Kidney epithelial cell (primary cell): ENCODE measurements around the gene ZAR1L. TPM values are rescaled to one million over a fixed set of nuclear protein-coding genes. Genes with fewer than 3 reads are reported as not detected.

ENCODE experiments used
- DNase-seq: peaks from one replicate; pipeline ENCODE4 v3.0.0-alpha.2; 2010; ENCODE audit warnings: low read depth
- H3K27me3 ChIP-seq: 2 replicates; pipeline ENCODE4 v1.6.0; 2011; ENCODE audit warnings: low read length; ENCODE audit not compliant: control insufficient read depth, insufficient read depth
- H3K36me3 ChIP-seq: 2 replicates; pipeline ENCODE4 v1.5.1; 2011; ENCODE audit warnings: low read length; ENCODE audit not compliant: control insufficient read depth, insufficient read depth
- H3K4me3 ChIP-seq: 2 replicates; pipeline ENCODE4 v1.5.1; 2011; ENCODE audit warnings: low read depth, mild to moderate bottlenecking, control low read depth, low read length
- total RNA-seq: library from RNA; depleted of rRNA; stranded (reverse); fragments of >200 nt; gene quantifications from 2 replicates; pipeline ENCODE4 v1.2.3, GENCODE V29; 2015
- TF ChIP-seq, protein P1 (sequence below): IDR thresholded peaks from 2 replicates; pipeline ENCODE4 v1.5.1; 2011; ENCODE audit warnings: mild to moderate bottlenecking, moderate library complexity, low read length, control low read depth, inconsistent platforms; ENCODE audit not compliant: insufficient read depth, poor library complexity, severe bottlenecking

Gene ZAR1L
- total RNA-seq, 1 donor from 2014 or later: not detected

DNA sequence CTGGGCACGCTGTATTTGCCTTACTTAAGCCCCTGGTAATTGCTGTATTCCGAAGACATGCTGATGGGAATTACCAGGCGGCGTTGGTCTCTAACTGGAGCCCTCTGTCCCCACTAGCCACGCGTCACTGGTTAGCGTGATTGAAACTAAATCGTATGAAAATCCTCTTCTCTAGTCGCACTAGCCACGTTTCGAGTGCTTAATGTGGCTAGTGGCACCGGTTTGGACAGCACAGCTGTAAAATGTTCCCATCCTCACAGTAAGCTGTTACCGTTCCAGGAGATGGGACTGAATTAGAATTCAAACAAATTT is 821 bp upstream of the ZAR1L start:
- peak overlapping the region; percentile 58 for H3K4me3 ChIP-seq
- H3K36me3 ChIP-seq: peaks cover 2% of the 10 kb centered on the region
- TF ChIP-seq, protein P1, sequence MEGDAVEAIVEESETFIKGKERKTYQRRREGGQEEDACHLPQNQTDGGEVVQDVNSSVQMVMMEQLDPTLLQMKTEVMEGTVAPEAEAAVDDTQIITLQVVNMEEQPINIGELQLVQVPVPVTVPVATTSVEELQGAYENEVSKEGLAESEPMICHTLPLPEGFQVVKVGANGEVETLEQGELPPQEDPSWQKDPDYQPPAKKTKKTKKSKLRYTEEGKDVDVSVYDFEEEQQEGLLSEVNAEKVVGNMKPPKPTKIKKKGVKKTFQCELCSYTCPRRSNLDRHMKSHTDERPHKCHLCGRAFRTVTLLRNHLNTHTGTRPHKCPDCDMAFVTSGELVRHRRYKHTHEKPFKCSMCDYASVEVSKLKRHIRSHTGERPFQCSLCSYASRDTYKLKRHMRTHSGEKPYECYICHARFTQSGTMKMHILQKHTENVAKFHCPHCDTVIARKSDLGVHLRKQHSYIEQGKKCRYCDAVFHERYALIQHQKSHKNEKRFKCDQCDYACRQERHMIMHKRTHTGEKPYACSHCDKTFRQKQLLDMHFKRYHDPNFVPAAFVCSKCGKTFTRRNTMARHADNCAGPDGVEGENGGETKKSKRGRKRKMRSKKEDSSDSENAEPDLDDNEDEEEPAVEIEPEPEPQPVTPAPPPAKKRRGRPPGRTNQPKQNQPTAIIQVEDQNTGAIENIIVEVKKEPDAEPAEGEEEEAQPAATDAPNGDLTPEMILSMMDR: no peak
- no peak for DNase-seq
- H3K27me3 ChIP-seq: no peaks in the 10 kb centered on the region

DNA sequence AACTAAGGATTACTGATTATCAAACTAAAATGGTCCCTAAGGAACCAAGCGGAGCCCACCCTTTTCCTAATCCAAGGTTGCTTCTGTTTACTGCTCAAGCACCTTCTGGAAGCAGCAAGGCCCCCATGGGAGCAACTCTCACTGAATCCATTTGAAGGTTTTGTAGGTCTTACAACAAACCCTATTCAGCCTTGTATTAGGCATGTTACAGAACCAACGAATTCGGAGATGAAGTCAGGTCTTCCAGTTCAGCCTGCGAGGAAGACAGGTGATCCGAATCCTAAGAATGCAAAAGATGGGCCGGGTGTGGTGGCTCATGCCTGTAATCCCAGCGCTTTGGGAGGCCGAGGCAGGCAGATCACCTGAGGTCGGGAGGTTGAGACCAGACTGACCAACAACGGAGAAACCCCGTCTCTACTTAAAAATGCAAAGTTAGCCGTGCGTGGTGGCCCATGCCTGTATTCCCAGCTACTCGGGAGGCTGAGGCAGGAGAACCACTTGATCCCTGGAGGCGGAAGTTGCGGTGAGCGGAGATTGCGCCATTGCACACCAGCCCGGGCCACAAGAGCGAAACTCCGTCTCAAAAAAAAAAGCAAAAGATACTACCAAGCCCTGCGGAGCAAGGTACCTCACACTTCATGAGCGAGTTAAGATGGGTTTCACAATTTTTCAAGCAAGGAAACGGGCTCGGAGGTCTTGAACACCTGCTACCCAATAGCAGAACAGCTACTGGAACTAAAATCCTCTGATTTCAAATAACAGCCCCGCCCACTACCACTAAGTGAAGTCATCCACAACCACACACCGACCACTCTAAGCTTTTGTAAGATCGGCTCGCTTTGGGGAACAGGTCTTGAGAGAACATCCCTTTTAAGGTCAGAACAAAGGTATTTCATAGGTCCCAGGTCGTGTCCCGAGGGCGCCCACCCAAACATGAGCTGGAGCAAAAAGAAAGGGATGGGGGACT is 609 bp downstream of the ZAR1L start:
- H3K27me3 ChIP-seq: no peaks in the 10 kb centered on the region
- TF ChIP-seq, protein P1: no peak
- H3K4me3 ChIP-seq: peak overlapping the region; percentile 58
- DNase-seq: no peak
- no peaks in the 10 kb centered on the region for H3K36me3 ChIP-seq

DNA sequence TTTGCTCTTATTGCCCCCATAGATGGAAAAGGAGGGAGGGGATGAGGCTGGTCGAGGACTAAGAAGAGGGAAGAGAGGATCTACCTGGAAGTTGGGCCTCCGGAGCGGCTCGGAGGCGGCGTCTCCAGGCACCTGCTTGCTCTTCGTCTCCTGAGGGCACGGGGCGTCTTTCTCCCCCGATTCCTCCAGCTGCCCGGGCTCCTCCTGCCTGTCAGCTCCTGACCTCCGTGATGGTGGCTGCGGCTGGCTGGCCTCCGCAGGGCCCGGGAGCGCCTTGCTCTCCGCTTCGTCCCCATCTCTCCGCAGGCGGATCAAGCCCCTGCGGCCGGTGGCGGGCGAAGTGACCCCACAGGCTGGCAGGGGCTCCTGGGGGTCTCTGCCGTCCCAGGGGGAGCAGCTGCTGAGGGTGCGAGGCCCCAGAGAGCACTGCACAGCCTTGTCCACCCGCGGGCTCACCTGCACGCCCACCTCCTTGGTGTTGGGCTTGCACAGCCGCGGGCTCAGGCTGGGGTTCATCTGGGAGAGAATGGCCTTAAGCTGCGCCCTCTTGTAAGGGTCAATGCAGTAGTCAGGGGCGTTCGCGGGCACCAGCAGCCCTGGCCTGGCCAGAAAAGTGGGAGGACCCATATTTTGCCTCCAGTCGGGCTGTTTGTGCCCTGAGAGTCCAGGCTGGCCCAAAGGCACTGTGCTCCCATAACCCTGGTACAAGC is 3.8 kb downstream of the ZAR1L start:
- TF ChIP-seq, protein P1: no peak
- no peaks in the 10 kb centered on the region for H3K36me3 ChIP-seq
- H3K27me3 ChIP-seq: no peaks in the 10 kb centered on the region
- DNase-seq: no peak
- H3K4me3 ChIP-seq: no peak overlapping the region

DNA sequence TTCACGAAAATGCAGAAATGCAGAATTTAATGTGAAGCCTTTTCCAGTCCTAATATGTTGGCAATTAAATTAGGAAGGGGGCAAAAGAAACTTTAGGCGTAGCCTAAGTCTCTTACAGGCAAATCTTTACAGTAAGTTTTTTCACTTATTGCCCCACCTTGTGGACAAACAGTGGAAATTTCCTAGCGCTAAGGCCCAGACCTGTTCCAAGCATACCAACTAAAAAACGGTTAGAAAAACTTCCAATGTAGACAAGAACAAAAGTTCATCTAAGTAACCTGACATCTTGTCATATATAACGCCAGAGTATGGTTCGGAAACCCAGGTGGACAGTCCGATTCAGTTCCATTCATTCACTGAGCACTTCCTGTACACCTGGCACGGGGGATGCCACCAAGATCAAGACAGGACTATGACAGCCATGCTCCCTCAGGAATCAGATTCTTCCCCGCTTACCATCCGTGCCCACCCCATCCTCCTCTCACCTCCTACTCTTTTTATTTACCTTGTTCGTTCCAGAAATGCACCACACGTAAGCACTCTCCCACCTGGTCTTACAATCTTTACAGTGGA is 4.9 kb downstream of the ZAR1L start:
- DNase-seq: no peak
- H3K4me3 ChIP-seq: no peak overlapping the region

DNA sequence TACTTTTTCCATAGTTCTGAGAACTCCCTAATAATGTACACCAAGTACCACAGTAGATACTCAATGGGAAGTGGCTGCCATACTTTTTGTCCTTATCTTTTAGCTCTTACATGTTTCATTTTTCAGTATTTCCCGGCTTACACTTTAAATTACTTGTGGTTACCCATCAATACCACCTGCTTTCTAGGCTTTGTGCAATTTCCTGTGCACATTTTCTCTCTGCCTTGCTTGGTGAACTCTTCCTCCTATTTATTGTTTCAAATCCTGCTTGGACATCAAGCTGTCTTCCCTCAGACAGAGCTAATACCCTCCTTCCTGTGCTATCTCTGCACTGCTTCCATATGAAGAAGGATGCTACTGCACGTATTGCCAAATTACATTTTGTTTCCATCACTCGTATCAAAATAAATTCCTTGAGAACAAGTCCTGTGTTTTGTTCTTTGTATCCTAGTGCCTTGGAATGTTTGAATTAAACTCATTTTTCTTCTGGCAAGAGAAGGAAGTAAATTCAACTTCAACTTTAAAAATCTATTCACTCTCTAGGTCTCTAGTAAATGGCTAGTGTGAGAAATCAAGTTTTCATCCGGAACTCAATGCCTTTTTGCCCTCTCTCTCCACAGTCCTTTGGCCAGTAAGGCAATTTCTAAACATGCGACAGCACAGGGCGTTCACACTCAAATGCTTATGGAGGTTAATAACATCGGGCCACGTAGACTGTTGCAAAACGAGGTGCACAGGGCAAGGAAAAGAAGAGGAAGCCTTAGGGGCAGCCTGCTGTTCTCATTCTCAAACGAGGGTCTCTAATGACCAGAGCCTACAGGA is 5.6 kb downstream of the ZAR1L start:
- Histone ChIP-seq H3K4me3 (no peak overlapping the region), H3K27me3 (no peaks in the 10 kb centered on the region), H3K36me3 (no peaks in the 10 kb centered on the region)
- TF ChIP-seq, protein P1: no peak
- no peak for DNase-seq

More for the DNA sequence above, 4.9 kb downstream of the ZAR1L start:
- TF ChIP-seq, protein P1: peak; percentile 62
- Histone ChIP-seq H3K36me3 (no peaks in the 10 kb centered on the region), H3K27me3 (no peaks in the 10 kb centered on the region)
